Measurements from ENCODE around the gene GUCA1A. TPM values are rescaled to one million over a fixed set of nuclear protein-coding genes. Genes with fewer than 3 reads are reported as not detected.
"Not testable (repeated sequence)": the region's sequence is repeated elsewhere in the genome, so short reads cannot be mapped to it uniquely, and the experiment has no call there.

Gene GUCA1A
- total and polyA plus RNA-seq, 2 of the 4 experiments (the other 2 are of a cell fraction), result 0.18 to 0.32 TPM

DNA sequence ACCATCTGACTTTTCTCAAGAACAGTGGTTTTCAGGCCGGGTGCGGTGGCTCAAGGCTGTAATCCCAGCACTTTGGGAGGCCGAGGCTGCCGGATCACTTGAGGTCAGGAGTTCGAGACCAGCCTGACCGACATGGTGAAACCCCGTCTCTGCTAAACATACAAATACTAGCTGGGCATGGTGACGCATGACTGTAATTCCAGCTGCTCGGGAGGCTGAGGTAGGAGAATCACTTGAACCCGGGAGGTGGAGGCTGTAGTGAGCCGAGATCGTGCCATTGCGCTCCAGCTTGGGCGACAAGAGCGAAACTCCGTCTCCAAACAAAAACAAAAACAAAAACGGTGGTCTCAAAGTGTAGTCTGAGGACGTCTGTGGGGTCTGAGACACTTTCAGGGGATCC is 43.3 kb downstream of the GUCA1A start:
- DNase-seq; H2BK120ac ChIP-seq (ENCODE audit: low read depth, low read length); H3K18ac ChIP-seq (ENCODE audit: low read depth, low read length); H3K9ac ChIP-seq (ENCODE audit: low read depth, low read length); H3K9me3 ChIP-seq (ENCODE audit: control insufficient read depth, insufficient read depth, low read length); H4K20me1 ChIP-seq (ENCODE audit: insufficient read depth, low read length); dilution Hi-C loops (cut with HindIII; ENCODE audit: low sequenced_read_pairs, unreplicated experiment); POLR2A ChIA-PET (ENCODE audit: unreplicated experiment); H2BK20ac ChIP-seq (ENCODE audit: low read depth, low read length); H2AFZ ChIP-seq (replicated peaks; ENCODE audit: low read length, poor library complexity); H2BK5ac ChIP-seq (ENCODE audit: low read depth, low read length, poor library complexity, severe bottlenecking); H4K8ac ChIP-seq (ENCODE audit: low read depth in 2 of 2, low read length in 2 of 2); H3K36me3 ChIP-seq (ENCODE audit: control insufficient read depth, insufficient read depth, low read length); H3K27ac ChIP-seq (ENCODE audit: insufficient read depth, low read length); H3K9me1 ChIP-seq (ENCODE audit: insufficient read depth, low read length); H3K23ac ChIP-seq (ENCODE audit: low read depth, low read length); in situ Hi-C loops (cut with MboI; ENCODE audit: low sequenced_read_pairs); H3K27me3 ChIP-seq (ENCODE audit: control insufficient read depth, insufficient read depth, low read length); H3K14ac ChIP-seq (replicated peaks; ENCODE audit: low read depth, low read length); H3K4ac ChIP-seq (ENCODE audit: low read depth, low read length); H2AK5ac ChIP-seq (ENCODE audit: low read depth, low read length); ATAC-seq (ENCODE audit: low read depth); H2BK15ac ChIP-seq (ENCODE audit: low read depth, low read length); H3K4me3 ChIP-seq (ENCODE audit: insufficient read depth, low read depth, low read length); H4K5ac ChIP-seq (ENCODE audit: low read depth, low read length); H3K4me1 ChIP-seq (ENCODE audit: control insufficient read depth, insufficient read depth, low read length); H4K91ac ChIP-seq (ENCODE audit: insufficient read depth, low read depth, low read length); H3K56ac ChIP-seq (ENCODE audit: extremely low read depth, insufficient read depth, low read length); H2AK9ac ChIP-seq (replicated peaks; ENCODE audit: low read depth, low read length, poor library complexity); BruUV-seq (replicated peaks): not testable (repeated sequence)
- CTCF ChIA-PET, result interaction anchor here (0.6 to 1.2 kb wide), 2 partner anchors 8 to 331 kb away, joined by 3 to 6 read pairs; no protein-coding TSS in a partner anchor
- H3K4me2 ChIP-seq (ENCODE audit: low read depth, low read length), result peak overlapping the region; percentile 57
- WGBS, 2 experiments (ENCODE audit: extremely low coverage in 2 of 2, insufficient read length in 1 of 2), result 100% methylated on average over 2 of the region's 18 CpGs; no CpG with 5 or more reads in 1 of the 2 experiments
- intact Hi-C loops (cut with micrococcal nuclease), result loop anchor here (10.0 kb wide), 1 partner anchor 432 kb away; the partner anchor contains the start of genes PRICKLE4 and TOMM6
- H3K79me1 ChIP-seq (ENCODE audit: low read depth in 1 of 2, low read length in 2 of 2), result peaks cover 13 to 33% of the 10 kb centered on the region in 2 experiments; a peak in 2 of 4 replicates

All from IMR-90 (cell line).